ENCODE data around the gene SRGAP2. TPM values are rescaled to one million over a fixed set of nuclear protein-coding genes. Genes with fewer than 3 reads are reported as not detected.
A peak's percentile ranks its signal among the peaks of the same experiment; 100 is the strongest.
"Not testable (repeated sequence)": the region's sequence is repeated elsewhere in the genome, so short reads cannot be mapped to it uniquely, and the experiment has no call there.

The SRGAP2 gene
- total and polyA plus RNA-seq, 12 donors: 7.6 to 24.1 (median 13.9) TPM

DNA sequence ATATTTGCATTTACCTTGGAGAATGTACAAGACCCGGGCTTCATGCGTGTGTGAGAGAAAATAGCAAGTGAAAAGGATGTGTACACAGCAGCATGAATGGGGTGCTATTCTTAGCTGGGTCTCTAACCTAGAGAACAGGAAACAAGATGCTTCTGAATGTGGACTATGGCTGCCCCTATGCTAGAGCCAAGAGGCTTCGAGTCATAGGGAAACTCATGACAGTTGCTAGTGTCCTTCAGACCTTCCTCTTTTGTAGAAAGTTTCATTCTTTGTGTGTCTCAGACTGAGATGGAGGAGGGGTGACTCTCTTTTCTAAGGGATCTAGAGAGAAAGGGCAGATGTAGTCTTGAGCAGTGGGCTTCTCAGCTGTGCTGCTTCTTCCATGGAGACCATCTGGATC, 40.0 kb downstream of the SRGAP2 start:
- H3K36me3 ChIP-seq; H3K4me3 ChIP-seq; H3K27me3 ChIP-seq; H3K9me3 ChIP-seq; intact Hi-C loops (cut with DNase I): not testable (repeated sequence)
- Histone ChIP-seq H3K27ac (peak overlapping the region in 1 of 10 donors; percentile 24), H3K4me1 (peaks cover 0 to 15% (median 0%) of the 10 kb centered on the region in 9 donors)
- 13 to 25% methylated on average over 1 to 3 of the region's 3 CpGs for WGBS, 2 donors
- DNase-seq (peak in 1 of 2 donors; percentile 4), ATAC-seq (peak; percentile 24 to 88 (median 72))

DNA sequence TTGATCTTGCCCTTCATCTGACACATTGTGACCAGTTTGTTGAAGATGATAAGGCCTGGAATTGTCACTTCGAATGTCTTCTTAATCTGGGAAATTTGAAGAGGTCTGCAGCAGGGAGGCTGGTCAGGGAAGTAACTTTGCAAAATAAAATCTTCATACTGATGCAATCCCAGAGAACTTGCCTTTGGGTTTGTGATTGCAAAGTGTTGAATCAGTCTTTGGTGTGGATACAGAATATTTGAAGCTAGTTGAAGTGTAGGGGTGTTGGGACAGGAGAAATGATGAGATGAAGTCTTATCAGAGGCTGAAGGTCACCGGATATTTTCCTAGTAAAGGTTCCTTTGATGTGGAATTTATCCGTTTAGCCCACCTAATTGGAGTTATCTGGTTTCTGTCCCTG, 42.1 kb downstream of the SRGAP2 start:
- intact Hi-C loops (cut with DNase I); H3K36me3 ChIP-seq; H3K27ac ChIP-seq; H3K27me3 ChIP-seq; H3K4me1 ChIP-seq; ATAC-seq; H3K9me3 ChIP-seq; H3K4me3 ChIP-seq; DNase-seq: not testable (repeated sequence)
- WGBS, 2 donors: 56 to 66% methylated on average over 1 of the region's 3 CpGs

DNA sequence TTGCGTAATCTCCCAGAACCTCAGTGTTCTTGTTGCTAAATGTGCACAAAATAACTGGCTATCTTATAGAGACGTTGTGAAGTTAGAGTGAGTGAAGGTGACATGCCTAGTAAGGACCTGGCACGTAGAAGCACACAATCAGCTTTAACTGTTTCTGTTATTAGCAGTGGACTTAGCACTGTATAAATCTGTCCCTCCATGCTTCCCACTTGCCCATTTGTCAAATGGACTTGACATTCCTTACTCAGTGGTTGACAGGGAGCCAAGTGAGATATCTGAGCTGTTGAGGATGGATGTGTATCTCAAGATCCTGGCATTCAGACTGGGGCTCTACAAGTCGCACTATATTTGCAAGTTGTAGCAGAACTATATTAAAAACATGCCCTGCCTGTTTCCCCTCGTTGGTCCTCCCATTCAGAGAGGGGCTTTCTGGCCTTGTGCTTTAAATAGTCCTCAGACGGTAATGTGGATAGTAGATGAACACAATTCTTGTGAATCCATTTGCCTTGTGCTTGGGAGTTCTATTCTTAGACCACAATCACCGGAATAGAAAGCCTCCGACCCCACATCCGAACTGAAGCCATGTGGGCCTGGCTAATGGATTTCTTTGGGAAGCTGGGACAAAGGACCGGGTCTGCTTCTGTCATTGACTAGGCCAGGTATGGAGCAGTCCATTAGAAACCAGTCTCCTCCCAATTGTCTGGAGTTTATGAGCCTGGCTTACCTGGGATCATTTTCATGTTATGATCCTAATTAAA, 43.0 kb downstream of the SRGAP2 start:
- intact Hi-C loops (cut with DNase I); H3K27me3 ChIP-seq; H3K4me3 ChIP-seq; DNase-seq; H3K27ac ChIP-seq; H3K4me1 ChIP-seq; H3K9me3 ChIP-seq; H3K36me3 ChIP-seq: not testable (repeated sequence)
- no CpG with 5 or more reads among the region's 10 CpGs for WGBS, 2 donors
- peak; percentile 71 to 90 (median 84) for ATAC-seq

DNA sequence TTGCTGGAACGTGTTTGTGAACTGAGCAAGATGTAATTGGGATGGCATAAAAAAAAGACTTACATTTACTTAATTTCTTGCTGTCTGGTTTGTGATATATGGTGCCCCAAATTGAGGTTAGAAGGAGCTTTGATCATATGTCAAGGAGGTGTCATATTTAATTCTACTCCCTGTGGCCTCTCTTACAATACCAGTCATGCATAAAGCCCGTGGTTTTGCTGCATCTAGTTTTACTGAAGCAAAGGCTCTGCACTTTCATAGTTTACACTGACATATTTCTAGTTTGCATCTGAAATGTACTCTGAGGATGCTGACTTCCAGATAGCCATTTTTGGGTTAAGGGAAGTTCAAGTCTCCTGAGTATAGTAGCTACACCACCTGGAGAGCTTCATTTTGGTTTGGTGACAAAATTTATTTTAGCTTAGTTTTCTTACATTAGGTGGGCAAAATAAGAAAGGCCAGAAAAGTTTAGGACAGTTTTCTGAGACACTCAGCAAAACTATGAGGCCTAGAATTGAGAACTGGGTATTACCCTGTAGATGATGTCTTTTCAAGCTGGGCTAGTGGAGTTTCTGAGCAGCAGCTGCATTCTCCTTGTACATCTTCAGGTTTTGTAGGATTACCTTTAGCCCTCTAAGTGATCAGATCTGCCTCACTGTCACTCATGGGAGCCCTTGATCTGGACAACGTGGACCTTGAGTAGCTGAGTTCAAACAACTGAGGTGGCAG, 47.8 kb downstream of the SRGAP2 start:
- DNase-seq; H3K27ac ChIP-seq; H3K36me3 ChIP-seq; H3K4me1 ChIP-seq; H3K4me3 ChIP-seq; intact Hi-C loops (cut with DNase I); H3K9me3 ChIP-seq; H3K27me3 ChIP-seq; ATAC-seq: not testable (repeated sequence)
- 77 to 86% methylated on average over 2 of the region's 3 CpGs for WGBS, 2 donors

DNA sequence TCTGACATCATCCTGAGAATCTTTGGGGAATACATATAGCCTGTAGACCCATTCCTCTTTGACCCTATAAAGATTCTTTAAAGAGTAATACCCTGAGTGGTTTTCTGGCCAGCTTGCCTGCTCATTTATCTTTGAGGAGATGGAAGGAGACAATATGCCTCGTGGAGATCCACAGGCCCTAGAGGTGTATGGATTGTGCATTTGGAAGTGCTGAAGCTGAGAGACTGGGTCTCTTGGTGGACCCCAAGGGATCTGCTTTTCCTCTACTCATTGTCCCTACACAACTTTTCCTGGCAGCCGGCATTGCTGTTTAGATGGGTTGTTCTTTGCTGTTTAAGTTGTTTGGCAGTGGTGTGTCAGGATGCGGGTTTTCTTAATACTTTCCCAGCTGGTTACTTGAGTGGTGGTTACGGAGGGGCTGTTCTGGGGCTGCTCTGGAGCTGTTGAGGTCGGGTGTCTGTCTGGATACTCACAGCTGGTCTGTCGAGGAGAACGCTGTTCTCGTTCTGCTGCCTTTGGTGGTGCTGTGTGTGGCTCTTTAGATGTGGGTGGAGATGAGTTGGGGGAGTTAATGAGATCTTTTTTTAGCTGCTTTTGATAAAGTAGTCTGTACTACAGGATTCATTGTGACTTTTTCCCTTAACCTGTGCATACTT, 49.5 kb downstream of the SRGAP2 start:
- H3K27ac ChIP-seq; DNase-seq; H3K27me3 ChIP-seq; intact Hi-C loops (cut with DNase I); H3K9me3 ChIP-seq; H3K4me3 ChIP-seq; H3K36me3 ChIP-seq; H3K4me1 ChIP-seq: not testable (repeated sequence)
- peak in 3 of 8 donors; percentile 14 to 53 (median 31) for ATAC-seq
- 39 to 46% methylated on average over 5 to 7 of the region's 8 CpGs for WGBS, 2 donors

Other genes with a start within 250 kb of the SRGAP2 start
- gene RAB7B, start 200.1 kb upstream of the SRGAP2 start, total RNA-seq: 1 to 10 TPM in 8 of 10 donors, under 1 TPM in 2; 0.49 to 4.0 (median 1.4) TPM
- 1 to 10 TPM in 1 of 2 donors, under 1 TPM in 1; 0.74 to 1.1 TPM for gene RAB7B, start 200.1 kb upstream of the SRGAP2 start, polyA plus RNA-seq
- not detected for gene CTSE, start 179.6 kb upstream of the SRGAP2 start, total RNA-seq
- gene CTSE, start 179.6 kb upstream of the SRGAP2 start, polyA plus RNA-seq: under 1 TPM in 1 of 2 donors, not detected in 1; 0.01 TPM
- gene RHEX, start 150.4 kb upstream of the SRGAP2 start, total RNA-seq: 1 to 10 TPM in 1 of 10 donors, not detected in 9; 1.2 TPM
- under 1 TPM in 1 of 2 donors, not detected in 1; 0.22 TPM for gene RHEX, start 150.4 kb upstream of the SRGAP2 start, polyA plus RNA-seq
- gene AVPR1B, start 86.2 kb upstream of the SRGAP2 start, total RNA-seq: not detected
- not detected for gene AVPR1B, start 86.2 kb upstream of the SRGAP2 start, polyA plus RNA-seq
- gene FAM72A, start 702 bp upstream of the SRGAP2 start, total RNA-seq: 1 to 10 TPM in 5 of 10 donors, under 1 TPM in 2, not detected in 3; 0.38 to 2.9 (median 1.5) TPM
- gene FAM72A, start 702 bp upstream of the SRGAP2 start, polyA plus RNA-seq: 1 to 10 TPM in 1 of 2 donors, under 1 TPM in 1; 0.88 to 1.3 TPM

Data from heart right ventricle (tissue), 16 donors.